ENCODE measurements around the gene CLEC16A.

CLEC16A gene

DNA sequence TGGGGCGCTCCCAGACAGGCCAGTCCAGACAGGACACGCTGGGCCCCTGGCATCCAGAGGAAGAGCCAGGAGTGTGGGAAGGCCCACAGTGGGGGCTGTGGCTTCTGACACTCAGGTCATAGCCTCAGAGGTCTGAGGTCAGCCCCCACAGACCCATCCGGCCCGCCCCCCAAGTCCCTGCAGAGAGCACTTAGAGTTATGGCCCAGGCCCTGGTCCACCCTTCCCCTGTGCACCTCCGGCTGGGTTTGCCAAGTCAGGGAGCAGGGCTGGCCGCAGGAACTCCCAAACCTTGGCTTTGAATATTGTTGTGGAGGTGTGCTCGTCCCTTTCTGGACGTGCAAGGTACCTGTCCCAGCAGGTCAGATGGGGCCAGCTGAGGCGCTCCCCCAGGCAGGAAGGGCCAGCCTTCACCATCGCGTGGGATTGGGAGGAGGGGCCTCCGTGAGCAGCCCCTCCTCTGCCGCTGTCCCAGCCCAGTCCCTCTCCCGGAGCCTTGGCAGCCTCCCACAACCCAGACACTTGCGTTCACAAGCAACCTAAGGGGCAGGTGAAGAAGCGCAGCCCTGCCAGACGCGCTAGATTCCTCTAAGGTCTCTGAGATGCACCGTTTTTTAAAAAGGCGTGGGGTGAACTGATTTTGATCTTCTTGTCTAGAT lies 237.0 kb downstream of the CLEC16A start:
- Histone ChIP-seq H3K36me3 (ENCODE audit: insufficient read depth, low read depth, low read length) (no peaks in the 10 kb centered on the region), H3K9me3 (ENCODE audit: insufficient read depth, low read depth, low read length) (no peaks in the 10 kb centered on the region), H3K27me3 (ENCODE audit: insufficient read depth, low read length) (no peaks in the 10 kb centered on the region), H3K4me1 (ENCODE audit: insufficient read depth, low read length) (peaks cover 7% of the 10 kb centered on the region; the same call in 1 of the 2 replicates), H3K27ac (ENCODE audit: low read length) (no peak overlapping the region), H3K9ac (ENCODE audit: low read depth, low read length) (no peak overlapping the region), H3K4me3 (ENCODE audit: low read length) (no peak overlapping the region)

DNA sequence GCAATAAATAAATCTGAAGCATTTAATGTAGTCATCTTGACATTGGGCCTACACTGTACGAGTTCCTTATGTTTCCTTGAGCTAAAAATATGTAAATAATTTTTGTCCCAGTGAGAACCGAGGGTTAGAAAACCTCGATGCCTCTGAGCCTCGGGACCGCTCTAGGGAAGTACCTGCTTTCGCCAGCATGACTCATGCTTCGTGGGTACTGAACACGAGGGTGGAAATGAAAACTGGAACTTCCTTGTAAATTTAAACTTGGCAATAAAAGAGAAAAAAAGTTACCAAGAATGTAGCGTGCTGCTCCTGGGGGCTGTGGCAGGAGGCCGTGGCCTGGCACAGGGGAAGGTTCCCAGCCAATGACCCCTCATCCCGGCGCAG lies 237.5 kb downstream of the CLEC16A start:
- Histone ChIP-seq H3K4me1 (ENCODE audit: insufficient read depth, low read length) (peaks cover 7% of the 10 kb centered on the region; the same call in 1 of the 2 replicates), H3K27me3 (ENCODE audit: insufficient read depth, low read length) (no peaks in the 10 kb centered on the region), H3K27ac (ENCODE audit: low read length) (no peak overlapping the region), H3K36me3 (ENCODE audit: insufficient read depth, low read depth, low read length) (no peaks in the 10 kb centered on the region), H3K9me3 (ENCODE audit: insufficient read depth, low read depth, low read length) (no peaks in the 10 kb centered on the region), H3K4me3 (ENCODE audit: low read length) (no peak overlapping the region), H3K9ac (ENCODE audit: low read depth, low read length) (no peak overlapping the region)

DNA sequence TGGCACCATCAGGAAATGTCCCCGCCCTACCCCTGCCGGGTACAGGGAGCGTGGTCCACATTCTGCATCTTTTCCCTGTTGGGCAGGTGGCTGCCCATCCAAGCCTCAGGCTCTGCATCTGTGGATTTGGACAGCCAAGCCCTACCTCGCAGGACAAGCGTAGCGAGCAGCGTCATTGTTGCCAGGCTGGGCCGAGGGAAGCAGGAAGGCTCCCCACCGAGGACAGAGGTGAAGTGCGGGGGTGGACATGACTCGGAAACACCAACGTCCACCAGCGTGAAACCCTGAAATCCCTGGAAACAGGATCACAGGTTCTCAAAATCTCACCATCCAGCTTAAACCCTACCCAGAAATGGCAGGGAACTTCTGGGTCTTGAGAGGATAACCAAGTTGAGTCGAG lies 238.0 kb downstream of the CLEC16A start:
- Histone ChIP-seq H3K27ac (ENCODE audit: low read length) (no peak overlapping the region), H3K9me3 (ENCODE audit: insufficient read depth, low read depth, low read length) (no peaks in the 10 kb centered on the region), H3K9ac (ENCODE audit: low read depth, low read length) (no peak overlapping the region), H3K4me3 (ENCODE audit: low read length) (no peak overlapping the region), H3K36me3 (ENCODE audit: insufficient read depth, low read depth, low read length) (no peaks in the 10 kb centered on the region), H3K4me1 (ENCODE audit: insufficient read depth, low read length) (peaks cover 7% of the 10 kb centered on the region; the same call in 1 of the 2 replicates), H3K27me3 (ENCODE audit: insufficient read depth, low read length) (no peaks in the 10 kb centered on the region)

DNA sequence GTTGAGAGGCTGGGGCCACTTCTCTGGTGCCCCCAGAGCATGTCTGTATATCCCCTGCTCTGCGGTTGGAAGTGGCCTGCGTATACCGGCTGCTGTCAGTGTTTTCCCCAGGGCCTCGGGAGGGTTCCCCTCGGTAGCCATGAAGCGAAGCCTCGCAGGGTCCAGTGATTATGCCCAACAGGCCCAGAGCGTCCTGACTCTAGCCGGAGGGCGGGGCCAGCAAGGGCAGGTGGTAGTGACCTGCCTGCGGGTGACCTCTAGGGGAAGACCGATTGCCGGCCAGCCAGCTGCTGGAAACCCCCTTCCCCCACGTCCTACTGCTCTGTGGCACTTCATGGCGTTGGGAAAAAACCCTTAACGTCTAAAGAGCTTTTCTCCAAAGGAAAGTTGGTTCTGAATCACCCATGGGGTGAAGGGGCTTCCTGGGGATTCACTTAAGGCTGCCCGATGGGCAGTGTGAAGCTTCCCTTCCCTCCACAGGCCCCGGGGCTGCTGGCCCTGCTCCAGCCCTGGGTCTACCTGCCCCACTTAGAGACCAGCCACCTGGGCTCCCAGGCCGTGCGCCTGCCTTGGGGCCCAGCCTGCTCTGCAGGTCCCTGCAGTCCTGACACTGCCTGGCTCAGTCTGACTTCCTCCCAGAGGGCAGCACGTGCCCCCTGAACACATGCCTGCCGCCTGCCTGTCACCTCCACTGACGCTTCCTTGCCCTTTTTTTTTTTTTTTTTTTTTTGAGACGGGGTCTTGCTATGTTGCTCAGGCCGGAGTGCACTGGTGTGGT lies 238.9 kb downstream of the CLEC16A start:
- Histone ChIP-seq H3K9ac (ENCODE audit: low read depth, low read length) (no peak overlapping the region), H3K27me3 (ENCODE audit: insufficient read depth, low read length) (no peaks in the 10 kb centered on the region), H3K27ac (ENCODE audit: low read length) (no peak overlapping the region), H3K4me1 (ENCODE audit: insufficient read depth, low read length) (peaks cover 7% of the 10 kb centered on the region; the same call in 1 of the 2 replicates), H3K36me3 (ENCODE audit: insufficient read depth, low read depth, low read length) (no peaks in the 10 kb centered on the region), H3K9me3 (ENCODE audit: insufficient read depth, low read depth, low read length) (no peaks in the 10 kb centered on the region), H3K4me3 (ENCODE audit: low read length) (no peak overlapping the region)

DNA sequence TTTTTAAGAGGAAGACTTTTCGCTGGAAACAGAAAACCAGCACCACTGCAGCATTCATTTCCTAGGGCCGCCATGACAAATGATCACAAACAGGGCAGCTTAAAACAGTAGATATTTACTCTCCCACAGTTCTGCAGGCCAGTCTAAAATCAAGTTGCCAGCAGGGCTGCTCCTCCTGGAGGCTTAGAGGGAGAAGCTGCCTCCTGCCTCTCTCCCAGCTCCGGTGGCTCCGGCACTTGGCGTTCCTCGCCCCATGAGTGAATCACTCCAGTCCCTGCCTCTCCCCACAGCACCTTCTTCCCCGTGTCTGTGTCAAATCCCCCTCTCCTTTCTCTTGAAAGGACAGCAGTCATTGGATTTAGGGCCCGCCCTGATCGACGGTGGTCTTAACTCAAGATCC lies 239.6 kb downstream of the CLEC16A start:
- no peaks in the 10 kb centered on the region for H3K9me3 ChIP-seq (ENCODE audit: insufficient read depth, low read depth, low read length)
- no peak overlapping the region for H3K4me3 ChIP-seq (ENCODE audit: low read length)
- no peak overlapping the region for H3K27ac ChIP-seq (ENCODE audit: low read length)
- H3K4me1 ChIP-seq (ENCODE audit: insufficient read depth, low read length) = peaks cover 7% of the 10 kb centered on the region; the same call in 1 of the 2 replicates
- no peaks in the 10 kb centered on the region for H3K36me3 ChIP-seq (ENCODE audit: insufficient read depth, low read depth, low read length)
- no peak overlapping the region for H3K9ac ChIP-seq (ENCODE audit: low read depth, low read length)
- no peaks in the 10 kb centered on the region for H3K27me3 ChIP-seq (ENCODE audit: insufficient read depth, low read length)

DNA sequence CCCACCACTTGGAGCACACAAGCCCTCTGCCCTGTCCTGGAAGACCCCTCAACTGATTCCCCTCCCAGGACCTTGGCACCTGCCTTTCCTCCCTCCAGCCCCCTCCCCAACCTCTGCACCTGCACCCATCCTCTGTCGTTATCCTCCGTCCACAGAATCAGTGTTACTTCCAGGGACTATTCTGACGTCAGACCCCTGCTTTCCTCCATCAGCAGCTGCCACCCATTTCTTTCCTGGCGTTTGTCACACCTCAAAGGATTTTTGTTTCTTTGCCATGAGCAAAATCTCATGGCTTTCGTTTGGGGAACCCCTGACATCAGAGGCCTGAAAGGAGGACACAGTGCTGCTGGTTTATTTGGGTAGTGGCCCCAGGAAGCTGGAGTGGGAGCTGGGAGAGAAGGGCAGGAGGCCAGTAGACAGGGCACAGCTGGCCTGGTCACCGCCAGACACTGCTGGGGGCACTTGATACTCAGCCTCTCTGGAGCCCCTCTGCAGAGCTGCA lies 243.2 kb downstream of the CLEC16A start:
- Histone ChIP-seq H3K27ac (ENCODE audit: low read length) (no peak overlapping the region), H3K4me3 (ENCODE audit: low read length) (no peak overlapping the region), H3K9me3 (ENCODE audit: insufficient read depth, low read depth, low read length) (no peaks in the 10 kb centered on the region), H3K27me3 (ENCODE audit: insufficient read depth, low read length) (no peaks in the 10 kb centered on the region), H3K4me1 (ENCODE audit: insufficient read depth, low read length) (peaks cover 1% of the 10 kb centered on the region; the same call in 1 of the 2 replicates), H3K9ac (ENCODE audit: low read depth, low read length) (no peak overlapping the region), H3K36me3 (ENCODE audit: insufficient read depth, low read depth, low read length) (no peaks in the 10 kb centered on the region)

DNA sequence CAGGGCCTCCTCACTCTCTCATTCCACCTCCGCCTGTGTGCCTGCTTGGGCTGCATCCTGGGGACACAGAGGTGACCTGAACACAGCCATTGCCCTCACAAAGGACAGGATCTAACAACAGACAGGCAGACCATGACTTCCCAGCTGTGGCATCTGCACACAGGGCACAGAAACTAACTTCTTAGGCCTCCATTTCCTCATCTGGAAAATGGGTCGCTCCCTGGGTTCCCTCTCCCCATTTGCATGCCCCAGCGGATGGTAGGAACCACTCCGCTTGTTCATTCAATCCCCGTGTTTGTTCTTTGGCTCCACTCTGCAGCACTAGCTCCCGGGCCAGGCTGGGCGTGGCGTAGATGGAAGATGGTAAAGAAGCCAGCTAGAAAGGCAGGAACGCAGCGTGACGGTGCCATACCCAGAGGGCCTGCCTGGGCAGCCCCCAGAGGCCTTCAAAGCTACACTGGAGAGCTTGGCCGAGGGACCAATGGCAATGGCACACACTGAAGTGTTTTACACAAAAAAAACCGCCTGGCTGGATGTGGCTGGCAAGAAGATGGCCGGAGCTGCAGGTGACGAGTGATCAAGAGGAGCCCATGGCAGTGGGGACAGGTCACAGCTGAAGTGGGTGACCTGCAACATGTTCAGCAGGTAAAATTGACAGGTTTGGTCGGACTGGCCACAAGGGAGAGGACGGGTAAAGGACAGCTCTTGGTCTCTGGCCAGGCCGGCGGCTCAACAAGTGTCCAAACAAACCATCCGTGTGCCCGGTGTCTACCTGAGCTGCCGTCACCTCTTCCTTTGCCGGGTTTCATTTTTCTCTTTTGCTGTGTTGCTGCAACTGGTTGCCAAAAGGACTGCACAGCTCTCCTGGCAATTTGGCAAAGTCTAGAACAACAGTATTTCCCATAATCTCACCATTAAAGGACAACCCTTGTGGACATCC lies 244.7 kb downstream of the CLEC16A start:
- H3K27ac ChIP-seq (ENCODE audit: low read length) = no peak overlapping the region
- no peaks in the 10 kb centered on the region for H3K4me1 ChIP-seq (ENCODE audit: insufficient read depth, low read length)
- no peak overlapping the region for H3K9ac ChIP-seq (ENCODE audit: low read depth, low read length)
- no peak overlapping the region for H3K4me3 ChIP-seq (ENCODE audit: low read length)
- H3K27me3 ChIP-seq (ENCODE audit: insufficient read depth, low read length) = no peaks in the 10 kb centered on the region
- H3K9me3 ChIP-seq (ENCODE audit: insufficient read depth, low read depth, low read length) = no peaks in the 10 kb centered on the region
- no peaks in the 10 kb centered on the region for H3K36me3 ChIP-seq (ENCODE audit: insufficient read depth, low read depth, low read length)

DNA sequence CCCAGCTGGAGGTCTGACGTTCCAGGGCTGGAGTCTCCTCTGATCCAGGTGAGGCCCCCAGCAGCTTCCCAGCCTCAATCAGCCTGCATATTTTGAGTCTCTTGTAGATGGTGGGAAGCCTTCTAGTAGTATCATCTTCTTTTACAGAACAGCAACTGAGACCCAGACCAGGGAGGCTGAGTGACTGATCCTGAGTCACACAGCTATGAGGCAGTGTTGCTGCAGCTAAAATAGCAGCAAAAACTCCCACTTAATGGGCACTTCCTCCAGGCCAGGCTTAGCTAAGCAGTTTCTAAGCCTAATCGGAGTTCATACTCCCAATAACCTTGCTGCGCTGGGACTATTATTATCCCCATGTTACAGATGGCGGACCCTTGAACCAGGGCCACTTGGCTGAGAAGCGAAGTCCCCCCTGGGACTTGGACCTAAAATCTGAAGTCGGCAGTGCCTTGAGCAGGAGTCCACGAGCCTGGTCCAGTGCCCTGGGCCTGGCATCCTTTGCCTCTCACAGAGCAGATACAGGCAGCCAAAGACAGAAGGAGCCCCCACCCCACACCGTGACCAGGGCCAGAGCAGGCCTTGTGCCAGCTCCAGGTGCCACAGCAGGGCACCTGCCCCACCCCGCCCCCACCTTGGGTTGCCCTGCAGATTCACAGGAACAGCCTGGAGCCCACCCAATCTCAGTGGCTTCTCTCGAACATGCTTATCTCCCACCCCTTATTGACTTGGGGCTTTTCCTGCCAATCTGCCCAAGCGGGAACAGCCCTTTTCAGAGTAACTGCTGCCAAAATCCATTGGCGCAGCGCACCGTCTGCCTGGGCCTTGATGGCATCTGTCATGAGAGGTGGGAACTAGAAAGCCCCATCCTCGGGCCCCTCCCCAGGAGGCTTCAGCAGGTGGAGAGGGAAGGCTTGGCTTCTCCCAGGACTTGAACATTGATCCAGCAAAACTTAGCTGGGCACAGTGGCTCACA lies 246.5 kb downstream of the CLEC16A start:
- H3K4me3 ChIP-seq (ENCODE audit: low read length) = no peak overlapping the region
- H3K36me3 ChIP-seq (ENCODE audit: insufficient read depth, low read depth, low read length) = no peaks in the 10 kb centered on the region
- no peaks in the 10 kb centered on the region for H3K27me3 ChIP-seq (ENCODE audit: insufficient read depth, low read length)
- H3K9me3 ChIP-seq (ENCODE audit: insufficient read depth, low read depth, low read length) = no peaks in the 10 kb centered on the region
- H3K27ac ChIP-seq (ENCODE audit: low read length) = no peak overlapping the region
- H3K9ac ChIP-seq (ENCODE audit: low read depth, low read length) = no peak overlapping the region
- H3K4me1 ChIP-seq (ENCODE audit: insufficient read depth, low read length) = no peaks in the 10 kb centered on the region

DNA sequence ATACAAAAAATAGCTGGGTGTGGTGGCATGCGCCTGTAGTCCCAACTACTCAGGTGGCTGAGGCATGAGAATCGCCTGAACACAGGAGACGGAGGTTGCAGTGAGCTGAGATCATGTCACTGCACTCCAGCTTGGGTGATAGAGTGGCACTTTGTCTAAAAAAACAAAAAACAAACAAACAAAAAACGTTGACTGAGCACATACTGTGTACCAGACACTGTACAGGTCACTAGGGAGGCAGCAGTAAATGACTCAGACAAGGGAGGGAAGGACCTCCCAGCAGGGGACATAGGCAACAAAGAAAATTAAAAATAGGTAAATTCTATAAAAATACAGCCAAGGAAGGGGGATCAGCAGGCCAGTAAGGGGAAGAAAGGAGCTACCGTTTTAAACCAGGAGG lies 247.3 kb downstream of the CLEC16A start:
- Histone ChIP-seq H3K9ac (ENCODE audit: low read depth, low read length) (no peak overlapping the region), H3K27me3 (ENCODE audit: insufficient read depth, low read length) (no peaks in the 10 kb centered on the region), H3K4me3 (ENCODE audit: low read length) (no peak overlapping the region), H3K36me3 (ENCODE audit: insufficient read depth, low read depth, low read length) (no peaks in the 10 kb centered on the region), H3K4me1 (ENCODE audit: insufficient read depth, low read length) (no peaks in the 10 kb centered on the region), H3K27ac (ENCODE audit: low read length) (no peak overlapping the region), H3K9me3 (ENCODE audit: insufficient read depth, low read depth, low read length) (no peaks in the 10 kb centered on the region)

DNA sequence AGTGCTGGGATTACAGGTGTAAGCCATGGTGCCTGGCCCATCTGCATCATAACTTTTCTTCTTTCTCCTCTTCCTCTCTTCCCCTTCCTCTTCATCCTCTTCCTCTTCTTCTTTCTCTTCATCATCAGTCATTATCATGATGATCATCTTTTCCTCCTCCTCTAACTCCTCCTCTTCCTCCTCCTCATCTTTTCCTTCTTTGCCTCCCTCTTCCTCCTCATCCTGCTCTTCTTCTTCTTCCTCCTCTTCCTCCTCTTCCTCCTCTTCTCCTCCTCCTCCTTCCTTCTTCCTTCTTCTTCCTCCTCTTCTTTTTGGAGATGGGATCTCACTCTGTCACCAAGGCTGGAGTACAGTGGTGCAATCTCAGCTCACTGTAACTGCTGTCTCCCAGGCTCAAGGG lies 249.1 kb downstream of the CLEC16A start:
- H3K4me3 ChIP-seq (ENCODE audit: low read length) = no peak overlapping the region
- H3K9me3 ChIP-seq (ENCODE audit: insufficient read depth, low read depth, low read length) = no peaks in the 10 kb centered on the region
- H3K27ac ChIP-seq (ENCODE audit: low read length) = no peak overlapping the region
- H3K4me1 ChIP-seq (ENCODE audit: insufficient read depth, low read length) = no peaks in the 10 kb centered on the region
- no peak overlapping the region for H3K9ac ChIP-seq (ENCODE audit: low read depth, low read length)
- no peaks in the 10 kb centered on the region for H3K27me3 ChIP-seq (ENCODE audit: insufficient read depth, low read length)
- no peaks in the 10 kb centered on the region for H3K36me3 ChIP-seq (ENCODE audit: insufficient read depth, low read depth, low read length)
